Fibroblast of lung (primary cell): ENCODE results near the gene CFAP46.

Experiments used
- CTCF ChIP-seq, 2 donors: IDR thresholded peaks in 1 of 2; conservative IDR thresholded peaks in 1 of 2; 1 replicate in 1 of 2; 2 replicates in 1 of 2; pipeline ENCODE4 v1.5.1; 2011 to 2012; ENCODE audit warnings: low read length in 2 of 2, control low read depth in 1 of 2, inconsistent platforms in 1 of 2, low read depth in 1 of 2, mild to moderate bottlenecking in 1 of 2
- EZH2 ChIP-seq: IDR thresholded peaks from 2 replicates; pipeline ENCODE4 v1.5.1; 2012; ENCODE audit warnings: low read length, control low read depth, mild to moderate bottlenecking; ENCODE audit errors: missing control alignments

- TF ChIP-seq CTCF (conservative IDR thresholded peaks at IDR 0.05 in 1 of 2, IDR thresholded peaks at IDR 0.05 in 1 of 2; ENCODE audit: low read depth in 1 of 2, low read length in 2 of 2) (no peak), EZH2 (no peak)
Measured at GRCh38 chr10:132884691-132885271, 57.6 kb downstream of the CFAP46 start.
